ENCODE data around the gene ARL9.
"Not testable (repeated sequence)": the region's sequence is repeated elsewhere in the genome, so short reads cannot be mapped to it uniquely, and the experiment has no call there.

The ARL9 gene

GRCh38 chr4:56465599-56466295, 39.8 kb upstream of the ARL9 start:
- peak; percentile 17 for DNase-seq
- no peak overlapping the region for H3K27ac ChIP-seq
- TF ChIP-seq CTCF (IDR thresholded peaks at IDR 0.05; ENCODE audit: low read depth, low read length) = no peak
- H3K4me3 ChIP-seq (ENCODE audit: low read depth, low read length) = peak overlapping the region; percentile 83
- H3K27me3 ChIP-seq (ENCODE audit: insufficient read depth, low read depth, severe bottlenecking) = no peaks in the 10 kb centered on the region
- H3K36me3 ChIP-seq = peaks cover 43% of the 10 kb centered on the region
- no peaks in the 10 kb centered on the region for H3K9me3 ChIP-seq (ENCODE audit: severe bottlenecking)

DNA sequence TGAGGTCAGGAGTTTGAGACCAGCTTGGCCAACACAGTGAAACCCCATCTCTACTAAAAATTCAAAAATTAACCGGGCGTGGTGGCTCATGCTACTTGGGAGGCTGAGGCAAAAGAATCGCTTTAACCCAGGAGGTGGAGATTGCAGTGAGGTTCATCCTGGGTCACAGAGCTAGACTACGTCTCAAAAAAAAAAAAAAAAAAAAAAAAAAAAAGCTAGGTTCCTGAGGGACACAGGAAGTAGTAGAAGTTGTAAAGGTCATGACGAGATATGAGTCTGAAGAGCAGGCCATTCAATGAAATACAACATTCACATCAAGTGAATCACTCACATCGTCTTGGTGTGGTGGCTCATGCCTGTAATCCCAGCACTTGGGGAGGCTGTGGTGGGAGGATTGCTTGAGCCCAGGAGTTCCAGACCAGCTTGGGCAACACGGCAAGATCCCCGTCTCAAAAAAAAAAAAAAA, 39.3 kb upstream of the ARL9 start:
- H3K27me3 ChIP-seq (ENCODE audit: insufficient read depth, low read depth, severe bottlenecking); DNase-seq; H3K9me3 ChIP-seq (ENCODE audit: severe bottlenecking): not testable (repeated sequence)
- Histone ChIP-seq H3K4me3 (ENCODE audit: low read depth, low read length) (peak overlapping the region; percentile 83), H3K36me3 (peaks cover 43% of the 10 kb centered on the region), H3K27ac (peak overlapping the region; percentile 85; the same call in 1 of the 2 replicates)

GRCh38 chr4:56466910-56467283, 38.7 kb upstream of the ARL9 start:
- no peak for TF ChIP-seq CTCF (IDR thresholded peaks at IDR 0.05; ENCODE audit: low read depth, low read length)
- Histone ChIP-seq H3K9me3 (ENCODE audit: severe bottlenecking) (no peaks in the 10 kb centered on the region), H3K4me3 (ENCODE audit: low read depth, low read length) (peak overlapping the region; percentile 83), H3K27ac (peak overlapping the region; percentile 85), H3K36me3 (peaks cover 43% of the 10 kb centered on the region), H3K27me3 (ENCODE audit: insufficient read depth, low read depth, severe bottlenecking) (no peaks in the 10 kb centered on the region)
- no peak for DNase-seq

- DNase-seq = peak; percentile 90
- no peaks in the 10 kb centered on the region for H3K9me3 ChIP-seq (ENCODE audit: severe bottlenecking)
Measured at GRCh38 chr4:56467284-56468096, 38.1 kb upstream of the ARL9 start, which contains the start of gene SRP72. Gene SRP72, plus strand, starts transcription at chr4:56467617. Its CDS starts 19 bp downstream, at chr4:56467636.

GRCh38 chr4:56468097-56468422, 37.5 kb upstream of the ARL9 start:
- Histone ChIP-seq H3K36me3 (peaks cover 40% of the 10 kb centered on the region), H3K27me3 (ENCODE audit: insufficient read depth, low read depth, severe bottlenecking) (no peaks in the 10 kb centered on the region), H3K9me3 (ENCODE audit: severe bottlenecking) (no peaks in the 10 kb centered on the region), H3K27ac (peak overlapping the region; percentile 85), H3K4me3 (ENCODE audit: low read depth, low read length) (peak overlapping the region; percentile 83)
- no peak for TF ChIP-seq CTCF (IDR thresholded peaks at IDR 0.05; ENCODE audit: low read depth, low read length)
- DNase-seq = peak; percentile 27

More at GRCh38 chr4:56467284-56468096, 38.1 kb upstream of the ARL9 start, which contains the start of gene SRP72:
- Histone ChIP-seq H3K36me3 (peaks cover 41% of the 10 kb centered on the region), H3K4me3 (ENCODE audit: low read depth, low read length) (peak within 1 kb of the TSS; percentile 83), H3K27me3 (ENCODE audit: insufficient read depth, low read depth, severe bottlenecking) (no peaks in the 10 kb centered on the region), H3K27ac (peak within 1 kb of the TSS; percentile 85)
- no peak for TF ChIP-seq CTCF (IDR thresholded peaks at IDR 0.05; ENCODE audit: low read depth, low read length)

- H3K4me3 ChIP-seq (ENCODE audit: low read depth, low read length) = no peak overlapping the region
Measured at GRCh38 chr4:56469489-56470210, 35.9 kb upstream of the ARL9 start.

More at GRCh38 chr4:56469489-56470210, 35.9 kb upstream of the ARL9 start:
- no peak for DNase-seq
- no peak for TF ChIP-seq CTCF (IDR thresholded peaks at IDR 0.05; ENCODE audit: low read depth, low read length)
- no peaks in the 10 kb centered on the region for H3K9me3 ChIP-seq (ENCODE audit: severe bottlenecking)
- H3K27me3 ChIP-seq (ENCODE audit: insufficient read depth, low read depth, severe bottlenecking) = no peaks in the 10 kb centered on the region
- H3K36me3 ChIP-seq = peaks cover 50% of the 10 kb centered on the region
- no peak overlapping the region for H3K27ac ChIP-seq

Data from WERI-Rb-1 (cell line).